Measurements from ENCODE around the gene MYL12A. TPM values are rescaled to one million over a fixed set of nuclear protein-coding genes. Genes with fewer than 3 reads are reported as not detected.
A peak's percentile ranks its signal among the peaks of the same experiment; 100 is the strongest.
"Not testable (repeated sequence)": the region's sequence is repeated elsewhere in the genome, so short reads cannot be mapped to it uniquely, and the experiment has no call there.

MYL12A gene
- polyA plus RNA-seq, 12 donors = 441 to 765 (median 616) TPM

GRCh38 chr18:3219241-3219630 lies 28.4 kb upstream of the MYL12A start:
- DNase-seq = no peak

GRCh38 chr18:3219631-3220335 lies 27.8 kb upstream of the MYL12A start, which contains the start of gene MYOM1:
MYOM1 (minus strand) TSS chr18:3219968; CDS start chr18:3215223, 4,745 bp downstream.
- DNase-seq = no peak

GRCh38 chr18:3220868-3221267 lies 26.7 kb upstream of the MYL12A start:
- DNase-seq = not testable (repeated sequence)

- no peak for DNase-seq
Observed at GRCh38 chr18:3221496-3221895, 26.1 kb upstream of the MYL12A start.

- DNase-seq = no peak
Observed at GRCh38 chr18:3223356-3223755, 24.2 kb upstream of the MYL12A start.

GRCh38 chr18:3224223-3224622 lies 23.4 kb upstream of the MYL12A start:
- DNase-seq = no peak

- no peak for DNase-seq
Observed at GRCh38 chr18:3225588-3225987, 22.0 kb upstream of the MYL12A start.

GRCh38 chr18:3226048-3226447 lies 21.6 kb upstream of the MYL12A start:
- DNase-seq = no peak

- DNase-seq = no peak
Observed at GRCh38 chr18:3230401-3231334, 16.9 kb upstream of the MYL12A start.

GRCh38 chr18:3233004-3233403 lies 14.6 kb upstream of the MYL12A start:
- no peak for DNase-seq

GRCh38 chr18:3233433-3234168 lies 14.0 kb upstream of the MYL12A start:
- DNase-seq = no peak

- no peak for DNase-seq
Observed at GRCh38 chr18:3234457-3234856, 13.1 kb upstream of the MYL12A start.

- no peak for DNase-seq
Observed at GRCh38 chr18:3235846-3236245, 11.8 kb upstream of the MYL12A start.

- DNase-seq = no peak
Observed at GRCh38 chr18:3236470-3236869, 11.1 kb upstream of the MYL12A start.

GRCh38 chr18:3238742-3239141 lies 8.9 kb upstream of the MYL12A start:
- DNase-seq = no peak

- no peak for DNase-seq
Observed at GRCh38 chr18:3245185-3245564, 2.4 kb upstream of the MYL12A start.

- DNase-seq = peak; percentile 92
Observed at GRCh38 chr18:3245853-3246634, 1.6 kb upstream of the MYL12A start.

- DNase-seq = peak; percentile 66
Observed at GRCh38 chr18:3246635-3247239, 864 bp upstream of the MYL12A start.

GRCh38 chr18:3248062-3248657 lies 559 bp downstream of the MYL12A start:
- DNase-seq = peak; percentile 83

- peak; percentile 45 for DNase-seq
Observed at GRCh38 chr18:3248658-3249359, 1.2 kb downstream of the MYL12A start.

Data from muscle of arm (tissue), 12 donors.